Putamen (tissue), 1 donor: ENCODE results near the gene SLC46A2.

Experiments used
- DNase-seq: peaks from one replicate; pipeline ENCODE4 v3.0.0-alpha.2; 2016; ENCODE audit warnings: low spot score

SLC46A2 gene

GRCh38 chr9:112858625-112859147 lies 32.0 kb downstream of the SLC46A2 start:
- DNase-seq = no peak

DNA sequence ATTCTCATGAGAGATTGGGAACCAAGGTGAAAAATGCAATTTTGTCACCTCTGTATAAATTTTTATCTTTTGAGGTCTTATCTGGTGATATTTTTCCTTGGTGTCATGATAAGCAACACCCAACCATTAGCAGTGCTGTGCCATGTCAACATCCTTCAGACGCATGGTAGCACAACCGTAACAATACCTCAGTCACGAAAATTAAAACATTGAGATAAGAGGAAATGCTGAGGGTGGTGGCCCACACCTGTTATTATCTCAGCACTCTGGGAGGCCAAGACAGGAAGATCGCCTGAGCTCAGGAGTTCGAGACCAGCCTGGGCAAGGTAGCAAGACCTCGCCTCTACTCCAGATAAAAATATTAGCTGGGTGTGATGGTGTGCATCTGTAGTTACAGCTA lies 32.7 kb downstream of the SLC46A2 start:
- DNase-seq = no peak

- DNase-seq = no peak
Observed at GRCh38 chr9:112856843-112857242, 33.8 kb downstream of the SLC46A2 start.

DNA sequence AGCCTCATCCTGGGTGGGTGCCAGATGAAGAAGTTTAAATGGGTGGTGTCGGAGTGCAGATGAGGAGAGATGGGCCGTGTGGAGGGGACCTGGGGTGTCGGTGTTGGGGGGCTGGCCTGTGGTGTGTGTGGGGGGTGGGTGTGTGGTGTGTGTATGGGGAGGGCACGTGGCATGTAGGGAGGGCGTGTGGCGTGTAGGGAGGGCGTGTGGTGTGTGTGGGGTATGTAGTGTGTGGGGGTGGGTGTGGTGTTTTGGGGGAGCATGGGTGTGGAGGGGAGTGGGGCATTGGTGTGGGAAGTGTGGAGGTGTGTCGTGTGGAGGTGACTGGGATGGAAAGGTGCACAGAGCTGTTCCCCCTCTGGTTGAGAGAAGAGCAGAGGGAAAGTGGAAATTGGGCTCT lies 34.5 kb downstream of the SLC46A2 start:
- DNase-seq = no peak

GRCh38 chr9:112854657-112855056 lies 36.0 kb downstream of the SLC46A2 start:
- DNase-seq = no peak

GRCh38 chr9:112853882-112854585 lies 36.6 kb downstream of the SLC46A2 start:
- DNase-seq = no peak

- peak; percentile 86 for DNase-seq
Observed at GRCh38 chr9:112852741-112853504, 37.8 kb downstream of the SLC46A2 start.

- DNase-seq = no peak
Observed at GRCh38 chr9:112850840-112851239, 39.8 kb downstream of the SLC46A2 start.

GRCh38 chr9:112849363-112849922 lies 41.2 kb downstream of the SLC46A2 start:
- no peak for DNase-seq

- no peak for DNase-seq
Observed at GRCh38 chr9:112848316-112849151, 42.1 kb downstream of the SLC46A2 start.

DNA sequence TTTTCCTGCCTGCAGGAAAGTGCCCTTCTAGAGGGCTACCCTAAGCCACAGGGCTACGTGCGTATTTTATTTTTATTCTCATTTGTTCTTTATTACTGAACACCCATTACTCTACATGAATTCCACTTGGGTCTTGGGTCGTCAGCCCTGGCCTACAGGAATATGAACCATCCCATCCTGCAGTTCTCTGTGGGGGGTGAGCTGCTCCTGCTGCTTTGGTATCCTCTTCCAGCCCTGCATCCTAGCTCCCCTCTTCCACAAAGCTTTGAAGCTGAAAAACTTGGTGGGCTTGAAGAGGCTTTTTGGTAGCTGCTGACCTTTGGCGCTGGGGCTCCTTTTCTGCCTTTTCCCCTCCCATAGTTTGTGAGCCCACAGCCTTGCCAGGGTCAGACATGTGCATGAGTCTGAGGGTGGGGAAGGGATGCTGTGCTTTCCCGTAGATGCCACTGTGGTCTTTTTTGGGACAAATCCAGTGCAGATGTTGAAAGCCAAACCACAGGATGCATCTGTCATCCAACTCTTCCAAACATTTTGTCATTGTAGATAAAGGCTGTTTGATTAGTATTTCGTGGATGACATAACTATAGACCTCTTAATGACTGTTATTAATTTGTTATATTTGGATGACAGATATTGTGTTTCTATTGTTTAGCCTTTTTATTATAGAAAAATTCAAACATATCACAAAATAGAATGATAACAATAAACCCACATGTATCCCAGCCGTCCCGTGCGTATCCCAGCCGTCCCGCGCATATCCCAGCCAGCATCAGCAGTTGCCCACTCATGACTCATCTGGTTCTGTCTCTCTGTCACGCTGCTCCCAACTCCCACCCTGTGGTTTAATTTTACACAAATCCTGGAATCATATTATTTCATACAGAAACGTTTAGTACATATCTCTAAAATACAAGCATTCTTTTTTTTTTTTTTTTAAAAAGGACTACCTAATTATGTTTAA lies 43.9 kb downstream of the SLC46A2 start:
- no peak for DNase-seq

DNA sequence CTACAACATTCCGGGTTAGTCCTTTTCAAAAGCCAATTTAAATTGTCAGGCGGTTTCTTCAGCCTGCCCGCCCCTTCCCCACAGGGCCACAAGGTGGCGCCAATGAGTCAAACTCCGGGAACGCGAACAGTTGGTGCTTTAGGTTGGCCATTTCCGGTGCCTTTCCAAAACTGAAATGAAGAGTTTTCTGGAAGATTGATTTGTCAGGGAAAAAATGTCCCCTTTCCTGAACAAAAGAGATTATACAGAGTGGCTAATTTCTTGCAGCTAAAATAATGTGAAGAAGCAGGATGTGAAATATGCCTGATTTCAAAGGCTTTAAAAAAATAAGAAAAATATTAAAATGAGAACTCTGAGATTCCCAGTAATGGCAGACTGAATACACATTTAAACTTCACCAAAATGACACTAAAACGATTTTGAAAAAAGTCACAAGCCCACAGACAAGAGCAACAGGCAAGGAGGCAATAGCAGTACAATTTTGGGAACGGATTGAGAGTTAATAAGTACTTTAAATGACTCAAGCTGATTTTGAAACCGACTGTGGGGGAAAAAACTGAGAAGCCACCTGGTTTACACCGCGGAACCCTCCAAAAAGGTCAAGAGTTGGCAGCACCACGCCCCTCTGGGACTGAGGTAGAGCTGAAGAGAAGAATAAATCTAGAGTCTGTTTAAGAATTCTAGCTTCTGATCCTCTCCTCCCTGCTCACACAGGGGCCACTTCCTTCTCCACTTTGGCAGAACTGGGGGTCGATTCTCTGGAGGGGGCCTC lies 45.7 kb downstream of the SLC46A2 start:
- DNase-seq = peak; percentile 45

DNA sequence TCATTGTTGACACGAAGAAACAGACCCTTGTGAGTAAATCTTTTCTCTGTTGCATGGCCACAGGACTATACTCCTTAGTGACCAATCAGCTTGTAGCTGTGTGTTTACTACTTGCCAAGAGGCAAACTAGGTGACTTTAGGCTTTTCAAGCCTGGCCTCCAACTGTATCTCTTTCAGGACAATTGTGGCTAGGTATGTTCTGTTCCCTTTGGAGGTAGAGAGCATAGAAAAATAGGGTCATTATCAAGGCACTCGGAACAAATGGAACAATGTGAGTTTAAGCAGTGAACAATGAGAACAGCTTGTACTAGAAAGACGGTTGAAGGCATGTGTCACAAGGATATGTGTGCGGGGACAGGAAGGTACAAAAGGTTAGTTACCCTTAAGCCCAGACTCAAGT lies 48.1 kb downstream of the SLC46A2 start:
- DNase-seq = no peak

GRCh38 chr9:112841261-112841660 lies 49.4 kb downstream of the SLC46A2 start:
- peak; percentile 55 for DNase-seq

GRCh38 chr9:112839331-112839730 lies 51.3 kb downstream of the SLC46A2 start:
- DNase-seq = no peak

GRCh38 chr9:112838342-112838741 lies 52.3 kb downstream of the SLC46A2 start:
- no peak for DNase-seq

DNA sequence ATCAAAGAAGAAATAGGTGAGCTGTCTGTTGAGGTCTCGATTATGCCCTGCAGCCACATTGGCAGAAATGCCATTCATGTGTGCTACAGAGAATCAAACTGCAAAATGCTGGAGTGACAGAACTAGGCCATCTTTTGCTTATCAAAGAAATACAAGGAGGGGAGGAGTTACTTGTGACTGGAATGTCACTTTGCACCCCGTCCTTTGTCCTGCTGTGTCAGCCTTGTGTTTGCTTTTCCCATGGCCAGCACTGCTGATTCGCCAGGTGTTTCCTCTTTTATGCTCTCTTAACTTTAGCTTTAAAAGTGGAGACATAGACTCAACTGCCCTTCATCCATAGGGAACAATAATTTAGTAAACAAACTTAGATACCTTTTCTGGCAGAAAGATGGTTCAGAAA lies 54.3 kb downstream of the SLC46A2 start:
- DNase-seq = no peak

DNA sequence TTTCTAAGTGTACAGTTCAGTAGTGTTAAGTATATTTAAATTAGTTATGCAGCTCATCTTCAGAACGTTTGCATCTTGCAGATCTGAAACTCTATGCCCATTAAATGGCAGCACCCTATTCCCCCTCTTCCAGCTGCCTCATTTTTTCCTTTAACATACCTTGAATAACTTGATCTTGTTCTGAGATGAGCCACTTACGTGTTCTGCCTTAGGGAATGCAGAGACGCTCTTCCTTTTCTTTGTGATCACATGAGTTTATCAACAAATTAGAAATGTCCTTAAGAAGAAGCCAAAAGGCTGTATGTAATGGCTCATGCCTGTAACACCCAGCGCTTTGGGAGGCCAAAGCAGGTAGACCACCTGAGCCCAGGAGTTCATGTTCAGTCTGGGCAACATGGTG lies 57.6 kb downstream of the SLC46A2 start:
- no peak for DNase-seq

- DNase-seq = no peak
Observed at GRCh38 chr9:112831969-112832368, 58.7 kb downstream of the SLC46A2 start.

DNA sequence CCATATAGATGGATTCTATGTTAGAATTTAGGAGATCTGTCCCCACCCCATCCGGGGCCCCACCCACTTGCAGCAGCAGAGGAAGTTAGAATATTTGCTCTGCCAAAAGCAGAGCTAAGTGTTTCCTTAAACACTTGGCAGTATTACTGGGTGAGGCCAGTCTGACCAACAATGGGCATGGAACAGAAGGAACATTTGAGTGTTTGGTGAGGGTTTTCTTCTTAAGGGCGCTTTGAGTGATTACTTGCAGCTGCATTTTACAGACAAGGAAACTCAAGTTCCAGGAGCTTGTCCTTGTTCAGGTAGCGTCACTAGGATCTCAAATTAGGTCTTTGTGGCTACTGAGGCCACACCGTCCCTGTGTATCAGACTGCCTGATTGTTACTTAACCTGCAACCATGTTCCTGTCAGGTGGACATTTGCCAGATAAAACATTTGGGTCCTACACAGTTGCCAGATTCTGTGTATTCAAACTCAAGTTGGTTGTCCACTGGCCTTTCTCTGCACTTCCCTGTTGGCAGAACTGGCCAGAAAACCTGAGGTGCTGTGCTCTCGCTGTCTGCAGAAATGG lies 59.3 kb downstream of the SLC46A2 start:
- DNase-seq = no peak
